Adrenal gland (tissue), 12 donors: ENCODE measurements around the gene BIRC7. TPM values are rescaled to one million over a fixed set of nuclear protein-coding genes. Genes with fewer than 3 reads are reported as not detected.

Experiments
- DNase-seq, 7 donors: peaks; one replicate each; pipeline ENCODE4 v3.0.0-alpha.2; 2019 to 2020
- H3K27ac ChIP-seq, 5 donors: fragments of 200-600 bp; sonication (generic) in 4 of 5; 1 replicate in 3 of 5; 2 replicates in 2 of 5; pipeline versions ENCODE4 v1.5.1 to v1.8.0; 2016 to 2020; ENCODE audit warnings: mild to moderate bottlenecking in 1 of 5
- H3K27me3 ChIP-seq: fragments of 200-600 bp; 2 replicates; pipeline ENCODE4 v1.8.0; 2021
- H3K36me3 ChIP-seq, 2 donors: fragments of 200-600 bp; replicated peaks in 1 of 2; 1 replicate in 1 of 2; 2 replicates in 1 of 2; pipeline versions ENCODE4 v1.5.1 to v1.8.0; 2018 to 2022
- H3K4me1 ChIP-seq, 2 donors: fragments of 200-600 bp; replicated peaks in 1 of 2; 1 replicate in 1 of 2; 2 replicates in 1 of 2; pipeline versions ENCODE4 v1.5.1 to v1.8.0; 2018 to 2021
- H3K4me3 ChIP-seq, 4 donors: fragments of 200-600 bp; sonication (generic) in 3 of 4; one replicate each; pipeline ENCODE4 v1.5.1; 2016 to 2018
- H3K9me3 ChIP-seq, 3 donors: fragments of 200-600 bp; sonication (generic) in 1 of 3; replicated peaks in 1 of 3; 1 replicate in 2 of 3; 2 replicates in 1 of 3; pipeline versions ENCODE4 v1.5.1 to v1.8.0; 2016 to 2021
- POLR2A ChIP-seq, 2 donors: fragments of 450-650 bp; IDR thresholded peaks; one replicate each; pipeline ENCODE4 v1.6.1; 2017; ENCODE audit warnings: antibody characterized with exemption in 2 of 2, mild to moderate bottlenecking in 2 of 2, moderate library complexity in 1 of 2
- WGBS, 4 donors: extraction: QIAGEN DNeasy Blood & Tissue Kit in 2 of 4; methylation state at CpG; one replicate each; pipeline versions ENCODE4 v1.1.5 to v1.1.7; 2013 to 2017; 5-methylcytosine and 5-hydroxymethylcytosine counted together
- intact Hi-C, 2 donors: fragments of 100-400 bp; cut with DNase I; formaldehyde crosslinking; loops; one replicate each; pipeline versions ENCODE4 v1.14.1 to v1.15.0; 2022 to 2023
- polyA plus RNA-seq, 3 donors: library from polyadenylated mRNA; stranded (reverse); fragments of 200-250 nt in 2 of 3; fragments of 350-450 nt in 1 of 3; fragmentation: Illumina TruSeq in 1 of 3; extraction: RNeasy Lipid Tissue Mini Kit (QIAGEN cat#74804) in 1 of 3; gene quantifications; one replicate each; pipeline ENCODE4 v1.2.3, GENCODE V29; 2013 to 2014
- total RNA-seq, 9 donors: library from RNA; depleted of rRNA in 4 of 9; stranded (reverse); fragments of >200 nt in 4 of 9; fragments of 120-200 nt in 1 of 9; fragmentation: NEBNext Ultra II Directional in 1 of 9; extraction: Animal tissue kit (Norgen Biotek cat#: 25700) in 1 of 9; gene quantifications; one replicate each; pipeline versions ENCODE4 v1.1.0 to v1.2.4, GENCODE V29; 2013 to 2023
- TF ChIP-seq, protein P1 (sequence below), 6 experiments: fragments of 450-650 bp in 4 of 6; fragments of 200-600 bp in 2 of 6; sonication (generic) in 1 of 6; IDR thresholded peaks; 1 replicate in 5 of 6; 2 replicates in 1 of 6; pipeline versions ENCODE4 v1.5.1 to v1.8.0; 2016 to 2021; ENCODE audit warnings: antibody characterized with exemption in 6 of 6, mild to moderate bottlenecking in 2 of 6, moderate library complexity in 1 of 6
- donor health status: healthy with polysubstance abuse.
- donor health status: Bipolar disorder and iron deficiency.
- donor health status: DM: yes; HTN: yes; CAD: no.
- donor health status: DM: no; HTN: no; CAD: no.
- donor health status: DM: no; HTN: no; CAD: no.
- donor health status: DM: yes; HTN: yes; CAD: no.

Gene BIRC7
- total and polyA plus RNA-seq, 12 donors = 0.28 to 117 (median 1.1) TPM; not detected in 5

DNA sequence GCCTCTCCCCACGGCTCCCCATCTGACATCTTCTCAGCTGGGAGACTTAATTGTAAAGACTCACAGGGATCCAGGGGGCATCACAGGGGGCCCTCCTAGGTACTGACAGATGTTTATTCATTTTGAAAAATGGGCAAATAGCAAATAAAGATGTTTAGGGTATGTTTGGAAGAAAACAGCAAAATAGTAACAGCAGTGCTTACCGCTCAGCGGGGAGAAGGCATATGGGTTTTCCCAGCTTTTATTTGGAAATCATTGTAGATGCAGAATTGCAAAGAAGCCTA is 2.7 kb upstream of the BIRC7 start:
- H3K27ac ChIP-seq = no peak overlapping the region
- no peak overlapping the region for H3K4me3 ChIP-seq
- intact Hi-C loops = loop anchor here in 1 of 2 donors (5.0 kb wide), 2 partner anchors 51 to 176 kb away; no protein-coding TSS in a partner anchor
- TF ChIP-seq POLR2A (IDR thresholded peaks at IDR 0.05) = no peak
- TF ChIP-seq, protein P1, sequence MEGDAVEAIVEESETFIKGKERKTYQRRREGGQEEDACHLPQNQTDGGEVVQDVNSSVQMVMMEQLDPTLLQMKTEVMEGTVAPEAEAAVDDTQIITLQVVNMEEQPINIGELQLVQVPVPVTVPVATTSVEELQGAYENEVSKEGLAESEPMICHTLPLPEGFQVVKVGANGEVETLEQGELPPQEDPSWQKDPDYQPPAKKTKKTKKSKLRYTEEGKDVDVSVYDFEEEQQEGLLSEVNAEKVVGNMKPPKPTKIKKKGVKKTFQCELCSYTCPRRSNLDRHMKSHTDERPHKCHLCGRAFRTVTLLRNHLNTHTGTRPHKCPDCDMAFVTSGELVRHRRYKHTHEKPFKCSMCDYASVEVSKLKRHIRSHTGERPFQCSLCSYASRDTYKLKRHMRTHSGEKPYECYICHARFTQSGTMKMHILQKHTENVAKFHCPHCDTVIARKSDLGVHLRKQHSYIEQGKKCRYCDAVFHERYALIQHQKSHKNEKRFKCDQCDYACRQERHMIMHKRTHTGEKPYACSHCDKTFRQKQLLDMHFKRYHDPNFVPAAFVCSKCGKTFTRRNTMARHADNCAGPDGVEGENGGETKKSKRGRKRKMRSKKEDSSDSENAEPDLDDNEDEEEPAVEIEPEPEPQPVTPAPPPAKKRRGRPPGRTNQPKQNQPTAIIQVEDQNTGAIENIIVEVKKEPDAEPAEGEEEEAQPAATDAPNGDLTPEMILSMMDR (IDR thresholded peaks at IDR 0.05) = no peak
- peaks cover 4% of the 10 kb centered on the region for H3K27me3 ChIP-seq
- no peaks in the 10 kb centered on the region for H3K4me1 ChIP-seq
- 60 to 95% (median 68%) methylated on average over 2 to 3 of the region's 3 CpGs for WGBS, 4 donors
- no peaks in the 10 kb centered on the region for H3K9me3 ChIP-seq
- no peaks in the 10 kb centered on the region for H3K36me3 ChIP-seq
- DNase-seq = no peak

DNA sequence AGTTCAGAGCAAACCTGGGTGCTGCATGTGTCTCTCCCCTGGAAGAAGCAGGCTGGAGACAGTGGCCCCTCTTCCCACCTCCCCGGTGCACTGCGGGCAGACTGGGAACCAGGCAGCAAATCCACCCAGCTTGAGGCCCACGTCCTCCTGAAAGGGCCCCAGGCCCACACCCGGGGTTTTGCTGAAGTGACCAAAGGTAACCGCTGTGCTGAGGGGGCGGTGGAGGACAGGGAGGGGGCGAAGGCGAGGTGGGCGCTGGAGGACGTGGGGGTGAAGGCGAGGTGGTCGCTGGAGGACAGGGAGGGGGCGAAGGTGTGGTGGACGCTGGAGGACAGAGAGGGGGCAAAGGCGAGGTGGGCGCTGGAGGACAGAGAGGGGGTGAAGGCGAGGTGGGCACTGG is 1.8 kb upstream of the BIRC7 start:
- intact Hi-C loops = loop anchor here in 1 of 2 donors (5.0 kb wide), 2 partner anchors 52 to 177 kb away; no protein-coding TSS in a partner anchor
- no peaks in the 10 kb centered on the region for H3K36me3 ChIP-seq
- H3K27me3 ChIP-seq = peaks cover 4% of the 10 kb centered on the region
- no peaks in the 10 kb centered on the region for H3K9me3 ChIP-seq
- DNase-seq = no peak
- H3K27ac ChIP-seq = no peak overlapping the region
- 78 to 91% (median 82%) methylated on average over 7 to 17 of the region's 17 CpGs for WGBS, 4 donors
- no peak overlapping the region for H3K4me3 ChIP-seq
- no peak for TF ChIP-seq POLR2A (IDR thresholded peaks at IDR 0.05)
- TF ChIP-seq, protein P1 (IDR thresholded peaks at IDR 0.05) = no peak
- no peaks in the 10 kb centered on the region for H3K4me1 ChIP-seq

DNA sequence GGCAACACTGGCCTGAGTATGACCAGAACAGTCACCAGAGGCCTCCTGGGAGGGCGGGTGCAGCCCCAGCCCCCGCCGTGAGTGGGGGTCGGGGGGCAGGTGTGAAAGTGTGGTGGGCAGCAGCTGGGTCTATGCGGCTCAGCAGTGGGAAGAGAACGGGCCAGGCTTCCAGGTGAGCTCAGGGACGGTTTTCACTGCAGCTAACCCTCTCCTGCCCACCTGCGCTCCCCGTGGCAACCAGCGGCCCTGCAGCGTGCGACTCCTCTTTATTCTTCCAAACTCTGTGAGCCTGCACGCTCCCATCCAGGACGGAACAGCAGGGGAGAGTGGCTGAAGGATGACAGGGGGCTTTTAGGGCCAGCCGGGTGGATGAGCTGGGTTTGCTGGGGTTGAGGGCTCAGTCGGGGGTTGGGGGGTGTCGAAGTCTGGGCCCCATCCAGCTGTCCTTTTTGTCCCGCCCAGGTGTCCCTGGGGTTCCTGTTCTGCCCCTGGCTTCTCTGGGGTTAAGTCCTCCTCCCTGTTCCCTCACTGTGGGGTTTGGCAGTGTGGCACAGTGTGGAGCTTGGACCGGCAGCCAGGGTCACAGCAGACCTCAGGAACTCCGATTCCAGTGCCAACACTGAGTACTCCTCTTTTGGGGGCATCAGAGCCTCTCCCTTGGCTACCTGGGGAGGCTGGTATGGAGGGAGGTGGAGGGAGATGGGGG is 859 bp upstream of the BIRC7 start:
- Histone ChIP-seq H3K27me3 (peaks cover 4% of the 10 kb centered on the region), H3K4me1 (no peaks in the 10 kb centered on the region), H3K27ac (no peak overlapping the region), H3K9me3 (no peaks in the 10 kb centered on the region), H3K4me3 (no peak overlapping the region), H3K36me3 (no peaks in the 10 kb centered on the region)
- TF ChIP-seq, protein P1 (IDR thresholded peaks at IDR 0.05) = no peak
- TF ChIP-seq POLR2A (IDR thresholded peaks at IDR 0.05) = no peak
- no peak for DNase-seq
- 36 to 39% (median 36%) methylated on average over 6 to 20 of the region's 20 CpGs for WGBS, 4 donors
- intact Hi-C loops = loop anchor here in 1 of 2 donors (5.0 kb wide), 2 partner anchors 53 to 178 kb away; no protein-coding TSS in a partner anchor

DNA sequence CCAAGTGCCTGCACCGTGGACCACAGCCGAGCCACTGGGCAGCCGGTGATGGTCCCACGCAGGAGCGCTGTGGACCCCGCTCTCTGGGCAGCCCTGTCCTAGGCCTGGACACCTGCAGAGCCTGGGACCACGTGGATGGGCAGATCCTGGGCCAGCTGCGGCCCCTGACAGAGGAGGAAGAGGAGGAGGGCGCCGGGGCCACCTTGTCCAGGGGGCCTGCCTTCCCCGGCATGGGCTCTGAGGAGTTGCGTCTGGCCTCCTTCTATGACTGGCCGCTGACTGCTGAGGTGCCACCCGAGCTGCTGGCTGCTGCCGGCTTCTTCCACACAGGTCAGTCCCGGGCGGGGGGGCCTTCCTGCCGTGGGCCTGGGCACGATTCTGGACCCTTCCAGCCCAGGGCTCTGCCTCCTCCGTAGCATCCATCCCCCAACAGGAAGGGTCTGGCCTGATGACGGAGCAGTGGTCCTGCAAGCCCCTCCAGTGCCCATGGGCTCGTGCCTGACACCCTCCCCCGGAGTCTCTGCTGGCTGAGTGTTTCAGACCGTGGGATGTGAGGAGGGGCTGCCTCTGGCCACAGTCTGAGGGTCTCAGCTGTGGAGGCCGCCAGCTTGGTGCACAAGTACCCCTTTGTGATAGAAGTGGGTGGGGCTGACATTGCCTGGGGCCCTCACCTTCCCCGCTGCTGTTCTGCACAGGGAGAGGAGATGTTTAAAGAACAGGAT is 572 bp downstream of the BIRC7 start:
- Histone ChIP-seq H3K36me3 (no peaks in the 10 kb centered on the region), H3K9me3 (no peaks in the 10 kb centered on the region), H3K4me1 (no peaks in the 10 kb centered on the region), H3K4me3 (no peak overlapping the region), H3K27me3 (peaks cover 4% of the 10 kb centered on the region), H3K27ac (no peak overlapping the region)
- DNase-seq = no peak
- TF ChIP-seq, protein P1 (IDR thresholded peaks at IDR 0.05) = no peak
- no peak for TF ChIP-seq POLR2A (IDR thresholded peaks at IDR 0.05)
- intact Hi-C loops = no loop called here
- WGBS, 4 donors = 84 to 90% (median 87%) methylated on average over 5 to 26 of the region's 26 CpGs
